Measurements from ENCODE around the gene ETFB. TPM values are rescaled to one million over a fixed set of nuclear protein-coding genes. Genes with fewer than 3 reads are reported as not detected.

The ETFB gene
- total RNA-seq, 4 donors from 2014 or later = 18.8 to 56.6 (median 32.8) TPM

DNA sequence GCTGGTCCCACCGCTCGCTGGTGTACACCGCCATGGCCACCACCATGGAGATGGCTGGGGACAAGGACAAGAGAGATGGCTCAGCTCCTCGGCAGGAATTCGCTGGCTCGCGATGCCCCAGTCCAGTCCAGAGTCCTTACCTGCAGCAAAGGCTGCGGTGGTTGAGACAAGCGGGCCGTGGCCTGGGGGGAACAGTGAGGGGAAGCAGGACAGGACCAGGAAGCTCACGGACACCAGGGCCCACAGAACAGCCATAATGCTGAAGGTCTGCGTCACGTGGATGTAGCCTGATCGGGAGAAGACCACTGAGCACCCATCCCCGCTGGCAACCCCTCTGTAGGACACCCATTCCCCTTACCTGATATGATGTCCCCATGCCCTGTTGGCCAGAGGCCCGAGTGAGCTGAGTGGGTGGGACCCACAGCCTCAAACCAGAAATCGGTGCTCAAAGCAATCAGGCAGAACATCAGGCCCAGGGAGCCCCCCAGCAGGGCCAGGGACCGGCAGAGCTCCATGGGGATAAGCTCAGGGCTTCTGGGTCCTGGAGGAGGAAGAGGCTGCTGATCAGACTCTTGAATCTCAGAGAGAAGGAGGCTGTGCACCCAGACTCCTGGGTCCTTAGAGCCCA lies 5.9 kb upstream of the ETFB start:
- H3K4me3 ChIP-seq = no peak overlapping the region
- H3K9me3 ChIP-seq = no peaks in the 10 kb centered on the region
- TF ChIP-seq, protein P1, sequence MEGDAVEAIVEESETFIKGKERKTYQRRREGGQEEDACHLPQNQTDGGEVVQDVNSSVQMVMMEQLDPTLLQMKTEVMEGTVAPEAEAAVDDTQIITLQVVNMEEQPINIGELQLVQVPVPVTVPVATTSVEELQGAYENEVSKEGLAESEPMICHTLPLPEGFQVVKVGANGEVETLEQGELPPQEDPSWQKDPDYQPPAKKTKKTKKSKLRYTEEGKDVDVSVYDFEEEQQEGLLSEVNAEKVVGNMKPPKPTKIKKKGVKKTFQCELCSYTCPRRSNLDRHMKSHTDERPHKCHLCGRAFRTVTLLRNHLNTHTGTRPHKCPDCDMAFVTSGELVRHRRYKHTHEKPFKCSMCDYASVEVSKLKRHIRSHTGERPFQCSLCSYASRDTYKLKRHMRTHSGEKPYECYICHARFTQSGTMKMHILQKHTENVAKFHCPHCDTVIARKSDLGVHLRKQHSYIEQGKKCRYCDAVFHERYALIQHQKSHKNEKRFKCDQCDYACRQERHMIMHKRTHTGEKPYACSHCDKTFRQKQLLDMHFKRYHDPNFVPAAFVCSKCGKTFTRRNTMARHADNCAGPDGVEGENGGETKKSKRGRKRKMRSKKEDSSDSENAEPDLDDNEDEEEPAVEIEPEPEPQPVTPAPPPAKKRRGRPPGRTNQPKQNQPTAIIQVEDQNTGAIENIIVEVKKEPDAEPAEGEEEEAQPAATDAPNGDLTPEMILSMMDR (IDR thresholded peaks at IDR 0.05) = no peak
- no peak for TF ChIP-seq POLR2A (IDR thresholded peaks at IDR 0.05)
- intact Hi-C loops (cut with DNase I; ENCODE audit: low total_unique reads) = no loop called here
- no peak for DNase-seq
- H3K4me1 ChIP-seq = no peaks in the 10 kb centered on the region
- no peaks in the 10 kb centered on the region for H3K27me3 ChIP-seq
- H3K36me3 ChIP-seq = no peaks in the 10 kb centered on the region
- H3K27ac ChIP-seq = no peak overlapping the region

DNA sequence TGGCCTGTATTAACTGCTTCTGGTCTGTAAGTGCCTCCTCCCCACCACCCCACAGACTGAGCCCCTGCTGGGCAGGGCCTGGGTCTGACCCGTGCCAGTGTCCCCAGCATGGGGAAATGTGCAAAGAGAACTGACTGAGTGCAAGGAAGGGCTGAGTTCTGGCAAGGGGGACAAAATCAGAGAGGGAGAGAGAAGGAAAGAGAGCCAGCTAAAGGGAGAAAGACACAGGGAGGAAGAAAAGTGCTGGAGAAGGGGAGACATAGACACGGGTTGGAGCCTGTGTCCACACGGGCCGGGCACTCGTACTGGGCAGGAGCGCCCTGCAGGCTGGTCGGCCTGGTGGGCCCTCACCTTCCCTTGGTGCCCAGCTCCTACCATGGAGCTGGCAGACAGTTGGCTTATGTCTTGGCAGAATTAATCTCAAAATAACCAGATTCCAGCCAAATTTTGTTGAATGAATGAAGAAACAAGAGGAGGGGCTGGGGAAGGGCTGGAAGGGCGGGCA lies 5.0 kb upstream of the ETFB start:
- Histone ChIP-seq H3K36me3 (no peaks in the 10 kb centered on the region), H3K9me3 (no peaks in the 10 kb centered on the region), H3K27me3 (no peaks in the 10 kb centered on the region), H3K27ac (no peak overlapping the region), H3K4me1 (no peaks in the 10 kb centered on the region), H3K4me3 (no peak overlapping the region)
- intact Hi-C loops (cut with DNase I; ENCODE audit: low total_unique reads) = no loop called here
- no peak for DNase-seq
- no peak for TF ChIP-seq POLR2A (IDR thresholded peaks at IDR 0.05)
- TF ChIP-seq, protein P1 (IDR thresholded peaks at IDR 0.05) = no peak

DNA sequence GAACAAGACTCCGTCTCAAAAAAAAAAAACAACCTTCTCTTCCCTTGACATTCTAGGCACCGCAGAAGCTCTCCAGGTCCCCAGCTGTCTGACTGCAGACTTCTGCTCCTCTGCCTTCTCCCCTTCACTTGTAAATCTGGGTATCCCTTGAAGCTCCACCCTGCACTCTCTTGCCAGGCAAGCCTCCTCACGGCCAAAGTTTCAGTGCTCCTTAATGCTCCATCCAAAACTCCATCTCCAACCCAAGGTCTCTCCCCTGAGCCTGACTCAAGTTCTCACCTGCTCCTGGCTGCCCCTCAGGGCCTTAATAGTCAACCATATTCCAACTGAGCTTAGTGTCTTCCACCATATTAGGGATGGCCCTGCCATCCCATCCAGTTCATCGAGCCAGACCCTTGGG lies 4.0 kb upstream of the ETFB start:
- intact Hi-C loops (cut with DNase I; ENCODE audit: low total_unique reads) = no loop called here
- no peaks in the 10 kb centered on the region for H3K27me3 ChIP-seq
- H3K36me3 ChIP-seq = no peaks in the 10 kb centered on the region
- TF ChIP-seq POLR2A (IDR thresholded peaks at IDR 0.05) = no peak
- TF ChIP-seq, protein P1 (IDR thresholded peaks at IDR 0.05) = no peak
- H3K4me1 ChIP-seq = no peaks in the 10 kb centered on the region
- H3K9me3 ChIP-seq = no peaks in the 10 kb centered on the region
- H3K27ac ChIP-seq = no peak overlapping the region
- H3K4me3 ChIP-seq = no peak overlapping the region
- no peak for DNase-seq

DNA sequence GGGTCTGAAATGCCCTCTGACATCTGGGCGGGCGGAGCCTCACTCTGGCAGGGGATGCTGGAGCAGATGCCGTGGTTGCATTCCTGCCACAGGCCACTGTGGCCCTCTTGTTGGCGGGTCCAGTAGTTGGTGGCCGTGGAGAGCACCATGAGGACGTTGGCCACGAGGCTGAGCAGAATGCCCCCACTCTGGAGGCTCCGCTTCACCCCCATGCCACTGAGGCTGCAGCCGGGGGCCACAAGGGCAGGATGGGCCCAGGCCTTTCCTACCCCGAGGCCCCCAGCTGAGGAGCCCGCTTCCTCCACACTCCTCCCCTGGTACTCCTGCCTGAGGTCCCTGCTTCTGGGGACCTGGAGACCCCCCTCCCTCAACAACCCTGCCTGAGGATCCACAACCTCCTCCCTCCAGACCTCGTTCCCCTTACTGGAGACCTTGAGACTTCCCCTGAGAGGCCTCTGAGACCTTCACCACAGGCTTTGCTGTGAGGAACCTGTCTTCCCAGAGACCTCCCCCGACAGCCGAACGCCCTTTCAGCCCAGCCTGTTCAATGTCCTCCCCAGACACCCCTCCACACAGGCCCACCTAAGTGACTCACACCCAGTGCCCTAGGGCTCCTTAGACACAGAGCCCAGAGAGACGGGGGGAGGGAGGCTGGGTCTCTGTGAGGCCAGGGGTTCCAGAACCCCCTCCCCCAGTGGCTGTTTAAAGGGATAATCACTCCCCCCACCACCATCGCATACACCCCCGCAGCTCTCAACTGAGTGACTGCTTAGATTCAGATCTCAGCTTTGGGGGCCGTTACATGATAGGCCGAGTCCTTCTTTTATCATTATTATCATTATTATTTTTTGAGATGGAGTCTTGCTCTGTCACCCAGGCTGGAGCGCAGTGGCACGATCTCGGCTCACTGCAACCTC lies 2.4 kb upstream of the ETFB start, which contains the start of gene CLDND2:
Gene CLDND2 (minus strand): TSS at position 638 of the 917 bp plus-strand sequence. CDS start 426 bp downstream, at position 212.
- DNase-seq = no peak
- intact Hi-C loops (cut with DNase I; ENCODE audit: low total_unique reads) = no loop called here
- Histone ChIP-seq H3K36me3 (no peaks in the 10 kb centered on the region), H3K4me1 (no peaks in the 10 kb centered on the region), H3K4me3 (peak within 1 kb of the TSS; percentile 77 to 81), H3K27ac (peak within 1 kb of the TSS; percentile 67 to 77), H3K9me3 (no peaks in the 10 kb centered on the region), H3K27me3 (no peaks in the 10 kb centered on the region)
- no peak for TF ChIP-seq POLR2A (IDR thresholded peaks at IDR 0.05)
- TF ChIP-seq, protein P1 (IDR thresholded peaks at IDR 0.05) = no peak
